Measurements from ENCODE around the gene CDH4. TPM values are rescaled to one million over a fixed set of nuclear protein-coding genes. Genes with fewer than 3 reads are reported as not detected.

CDH4 gene
- total RNA-seq, 1 donor from 2014 or later, result 2.9 TPM

DNA sequence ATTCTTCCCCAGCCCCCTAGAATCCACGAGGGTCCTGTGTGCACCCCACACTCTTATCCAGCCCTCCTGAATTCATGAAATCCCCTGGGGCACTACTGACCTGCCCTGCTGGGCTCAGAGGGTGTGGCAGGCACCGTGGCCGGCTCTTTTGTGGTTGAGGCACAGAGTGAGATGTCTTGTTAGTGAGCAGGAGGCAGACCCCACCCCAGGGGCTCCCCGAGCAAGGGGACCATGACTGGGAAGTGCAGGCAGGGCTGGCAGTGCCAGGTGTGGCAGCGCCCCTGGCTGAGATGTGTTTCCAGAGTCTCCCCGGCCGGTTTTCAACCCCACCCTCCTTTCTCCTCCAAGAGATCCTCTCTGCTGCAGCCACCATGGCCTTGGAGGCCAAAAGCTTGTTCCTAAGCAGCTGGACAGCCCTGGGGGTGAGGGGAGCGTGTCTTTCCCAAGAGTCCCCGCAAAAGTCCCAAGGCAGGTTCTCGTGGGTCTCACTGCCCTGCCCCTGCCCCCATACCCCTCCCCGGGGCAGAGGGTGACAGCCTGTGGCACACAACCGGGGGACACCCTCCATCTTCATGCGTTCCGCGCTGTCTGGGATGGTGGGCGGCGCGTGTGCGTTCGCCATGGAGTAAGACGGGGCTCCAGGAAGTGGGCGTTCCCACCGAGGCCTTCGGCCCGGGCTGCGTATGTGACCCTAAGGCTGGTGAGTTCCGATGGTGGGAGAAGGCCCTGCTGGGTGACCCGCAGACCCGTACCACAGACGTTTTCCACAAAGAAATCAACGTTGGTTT lies 604.8 kb downstream of the CDH4 start:
- H3K4me1 ChIP-seq, result no peaks in the 10 kb centered on the region

DNA sequence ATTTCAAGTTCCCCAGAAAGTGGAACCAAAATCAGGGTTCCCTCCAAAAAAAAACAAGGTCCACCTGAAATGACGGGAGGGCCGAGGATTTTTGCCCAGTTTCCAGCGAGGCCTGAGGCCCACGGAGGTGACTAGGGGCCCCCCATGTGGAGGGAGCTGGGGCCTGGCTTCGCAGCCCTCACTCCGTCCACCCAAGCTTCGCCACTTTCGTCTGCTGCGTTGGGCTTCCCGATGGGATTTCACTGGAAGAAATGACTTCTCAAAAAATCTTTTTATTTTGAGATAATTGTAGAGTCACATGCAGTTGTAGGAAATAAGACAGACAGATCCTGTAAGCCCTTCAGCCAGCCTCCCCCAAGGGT lies 605.3 kb downstream of the CDH4 start:
- H3K4me1 ChIP-seq, result no peaks in the 10 kb centered on the region
- Mint-ChIP-seq H3K4me1 (no peaks in the 10 kb centered on the region), H3K9me3 (no peaks in the 10 kb centered on the region), H3K36me3 (no peaks in the 10 kb centered on the region), H3K27me3 (ENCODE audit: insufficient read depth, low read depth) (peaks cover 2% of the 10 kb centered on the region), H3K4me3 (no peak overlapping the region), H3K27ac (no peak overlapping the region)
- H3K9me3 ChIP-seq (ENCODE audit: low read depth), result no peaks in the 10 kb centered on the region
- no peak overlapping the region for H2AFZ ChIP-seq (replicated peaks)
- no peak overlapping the region for H3K4me2 ChIP-seq
- no peaks in the 10 kb centered on the region for H3K36me3 ChIP-seq
- no peaks in the 10 kb centered on the region for H3K79me2 ChIP-seq (ENCODE audit: low read depth)
- no peaks in the 10 kb centered on the region for H4K20me1 ChIP-seq (ENCODE audit: low read depth)
- DNase-seq (ENCODE audit: low spot score), result no peak
- no peak overlapping the region for H3K27ac ChIP-seq
- H3K4me3 ChIP-seq, result no peak overlapping the region
- H3F3A ChIP-seq (ENCODE audit: low read depth), result no peaks in the 10 kb centered on the region
- TF ChIP-seq EZH2phosphoT487 (IDR thresholded peaks at IDR 0.05), result no peak
- TF ChIP-seq, protein P1, sequence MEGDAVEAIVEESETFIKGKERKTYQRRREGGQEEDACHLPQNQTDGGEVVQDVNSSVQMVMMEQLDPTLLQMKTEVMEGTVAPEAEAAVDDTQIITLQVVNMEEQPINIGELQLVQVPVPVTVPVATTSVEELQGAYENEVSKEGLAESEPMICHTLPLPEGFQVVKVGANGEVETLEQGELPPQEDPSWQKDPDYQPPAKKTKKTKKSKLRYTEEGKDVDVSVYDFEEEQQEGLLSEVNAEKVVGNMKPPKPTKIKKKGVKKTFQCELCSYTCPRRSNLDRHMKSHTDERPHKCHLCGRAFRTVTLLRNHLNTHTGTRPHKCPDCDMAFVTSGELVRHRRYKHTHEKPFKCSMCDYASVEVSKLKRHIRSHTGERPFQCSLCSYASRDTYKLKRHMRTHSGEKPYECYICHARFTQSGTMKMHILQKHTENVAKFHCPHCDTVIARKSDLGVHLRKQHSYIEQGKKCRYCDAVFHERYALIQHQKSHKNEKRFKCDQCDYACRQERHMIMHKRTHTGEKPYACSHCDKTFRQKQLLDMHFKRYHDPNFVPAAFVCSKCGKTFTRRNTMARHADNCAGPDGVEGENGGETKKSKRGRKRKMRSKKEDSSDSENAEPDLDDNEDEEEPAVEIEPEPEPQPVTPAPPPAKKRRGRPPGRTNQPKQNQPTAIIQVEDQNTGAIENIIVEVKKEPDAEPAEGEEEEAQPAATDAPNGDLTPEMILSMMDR (IDR thresholded peaks at IDR 0.05), result no peak
- TF ChIP-seq EZH2 (IDR thresholded peaks at IDR 0.05), result no peak
- no peak overlapping the region for H3K9ac ChIP-seq
- H3K27me3 ChIP-seq, result peaks cover 8% of the 10 kb centered on the region

More for the DNA sequence above, 604.8 kb downstream of the CDH4 start:
- H2AFZ ChIP-seq (replicated peaks), result no peak overlapping the region
- no peak overlapping the region for H3K4me3 ChIP-seq
- H3K4me1 Mint-ChIP-seq, result no peaks in the 10 kb centered on the region
- no peaks in the 10 kb centered on the region for H3F3A ChIP-seq (ENCODE audit: low read depth)
- H4K20me1 ChIP-seq (ENCODE audit: low read depth), result no peaks in the 10 kb centered on the region
- no peaks in the 10 kb centered on the region for H3K36me3 ChIP-seq
- H3K9me3 Mint-ChIP-seq, result no peaks in the 10 kb centered on the region
- peaks cover 8% of the 10 kb centered on the region for H3K27me3 ChIP-seq
- no peak overlapping the region for H3K27ac Mint-ChIP-seq
- H3K27me3 Mint-ChIP-seq (ENCODE audit: insufficient read depth, low read depth), result peaks cover 2% of the 10 kb centered on the region
- H3K79me2 ChIP-seq (ENCODE audit: low read depth), result no peaks in the 10 kb centered on the region
- no peak overlapping the region for H3K4me3 Mint-ChIP-seq
- no peak for TF ChIP-seq EZH2 (IDR thresholded peaks at IDR 0.05)
- no peak for DNase-seq (ENCODE audit: low spot score)
- H3K36me3 Mint-ChIP-seq, result no peaks in the 10 kb centered on the region
- H3K27ac ChIP-seq, result no peak overlapping the region
- H3K9ac ChIP-seq, result no peak overlapping the region
- H3K4me2 ChIP-seq, result no peak overlapping the region
- H3K9me3 ChIP-seq (ENCODE audit: low read depth), result no peaks in the 10 kb centered on the region

DNA sequence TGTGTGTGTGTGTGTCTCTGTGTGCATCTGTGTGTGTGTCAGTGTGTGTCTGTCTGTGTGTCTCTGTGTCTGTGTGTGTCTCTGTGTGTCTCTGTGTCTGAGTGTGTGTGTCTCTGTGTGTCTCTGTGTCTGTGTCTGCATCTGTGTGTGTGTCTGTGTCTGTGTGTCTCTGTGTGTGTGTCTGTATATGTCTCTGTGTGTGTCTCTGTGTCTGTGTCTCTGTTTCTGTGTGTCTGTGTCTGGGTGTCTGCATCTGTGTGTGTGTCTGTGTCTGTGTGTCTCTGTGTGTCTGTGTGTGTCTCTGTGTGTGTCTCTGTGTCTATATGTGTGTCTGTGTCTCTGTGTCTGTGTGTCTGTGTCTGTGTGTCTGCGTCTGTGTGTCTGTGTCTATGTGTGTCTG lies 605.8 kb downstream of the CDH4 start:
- H4K20me1 ChIP-seq (ENCODE audit: low read depth), result no peaks in the 10 kb centered on the region
- no peak for DNase-seq (ENCODE audit: low spot score)
- H3K4me3 Mint-ChIP-seq, result no peak overlapping the region
- H3K4me1 Mint-ChIP-seq, result no peaks in the 10 kb centered on the region
- no peaks in the 10 kb centered on the region for H3K9me3 ChIP-seq (ENCODE audit: low read depth)
- H3K36me3 ChIP-seq, result no peaks in the 10 kb centered on the region
- H3K36me3 Mint-ChIP-seq, result no peaks in the 10 kb centered on the region
- no peak overlapping the region for H3K27ac Mint-ChIP-seq
- peaks cover 8% of the 10 kb centered on the region for H3K27me3 ChIP-seq
- H2AFZ ChIP-seq (replicated peaks), result no peak overlapping the region
- TF ChIP-seq EZH2phosphoT487 (IDR thresholded peaks at IDR 0.05), result no peak
- TF ChIP-seq EZH2 (IDR thresholded peaks at IDR 0.05), result no peak
- TF ChIP-seq, protein P1 (IDR thresholded peaks at IDR 0.05), result no peak
- H3K4me2 ChIP-seq, result no peak overlapping the region
- H3K4me1 ChIP-seq, result no peaks in the 10 kb centered on the region
- H3K79me2 ChIP-seq (ENCODE audit: low read depth), result no peaks in the 10 kb centered on the region
- no peaks in the 10 kb centered on the region for H3K9me3 Mint-ChIP-seq
- H3K9ac ChIP-seq, result no peak overlapping the region
- H3K4me3 ChIP-seq, result no peak overlapping the region
- H3K27me3 Mint-ChIP-seq (ENCODE audit: insufficient read depth, low read depth), result peaks cover 2% of the 10 kb centered on the region
- no peaks in the 10 kb centered on the region for H3F3A ChIP-seq (ENCODE audit: low read depth)
- H3K27ac ChIP-seq, result no peak overlapping the region

DNA sequence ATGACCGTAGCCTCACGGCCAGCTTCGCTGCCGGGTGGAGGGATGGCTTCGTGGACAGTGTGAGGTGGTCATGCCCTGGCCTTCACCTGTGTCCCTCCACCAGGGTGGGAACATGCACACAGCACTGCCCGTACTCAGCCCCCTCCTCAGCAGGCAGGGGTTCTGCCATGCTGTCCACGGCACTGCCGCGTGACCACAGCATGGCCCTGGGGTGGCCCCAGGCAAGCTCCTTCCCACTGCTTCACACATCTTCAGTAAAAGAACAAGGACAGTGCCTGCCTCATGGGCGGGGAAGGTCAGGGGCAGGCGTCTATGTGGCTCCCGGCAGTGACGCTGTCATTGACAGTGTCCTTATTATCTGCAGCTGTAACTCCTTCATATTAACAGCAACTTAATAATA lies 607.7 kb downstream of the CDH4 start:
- Mint-ChIP-seq H3K4me1 (no peaks in the 10 kb centered on the region), H3K27ac (no peak overlapping the region), H3K9me3 (no peaks in the 10 kb centered on the region), H3K36me3 (no peaks in the 10 kb centered on the region), H3K4me3 (no peak overlapping the region), H3K27me3 (ENCODE audit: insufficient read depth, low read depth) (peaks cover 2% of the 10 kb centered on the region)
- Histone ChIP-seq H4K20me1 (ENCODE audit: low read depth) (no peaks in the 10 kb centered on the region), H3K4me3 (no peak overlapping the region), H3K4me2 (no peak overlapping the region), H3K79me2 (ENCODE audit: low read depth) (no peaks in the 10 kb centered on the region), H2AFZ (replicated peaks) (no peak overlapping the region), H3K9ac (no peak overlapping the region), H3K27me3 (peaks cover 8% of the 10 kb centered on the region), H3F3A (ENCODE audit: low read depth) (no peaks in the 10 kb centered on the region), H3K4me1 (no peaks in the 10 kb centered on the region), H3K9me3 (ENCODE audit: low read depth) (no peaks in the 10 kb centered on the region), H3K36me3 (no peaks in the 10 kb centered on the region), H3K27ac (no peak overlapping the region)
- no peak for DNase-seq (ENCODE audit: low spot score)
- TF ChIP-seq, protein P1 (IDR thresholded peaks at IDR 0.05), result no peak
- TF ChIP-seq EZH2phosphoT487 (IDR thresholded peaks at IDR 0.05), result no peak
- TF ChIP-seq EZH2 (IDR thresholded peaks at IDR 0.05), result no peak

Measured in neural progenitor cell (in vitro differentiated cells).